Cardiac septum (tissue), 1 donor: ENCODE results near the gene BUD23. TPM values are rescaled to one million over a fixed set of nuclear protein-coding genes. Genes with fewer than 3 reads are reported as not detected.
"Not testable (repeated sequence)": the region's sequence is repeated elsewhere in the genome, so short reads cannot be mapped to it uniquely, and the experiment has no call there.

Experiments used
- DNase-seq: peaks from one replicate; pipeline ENCODE4 v3.0.0-alpha.2; 2020; ENCODE audit warnings: low spot score
- intact Hi-C: fragments of 100-400 bp; cut with DNase I; formaldehyde crosslinking; loops from one replicate; pipeline ENCODE4 v1.14.0; 2022
- long read RNA-seq: library from polyadenylated mRNA; unstranded; transcript quantifications from one replicate; pipeline ENCODE4 v2.0.0, GENCODE V29; 2021
- total RNA-seq: library from RNA; stranded (reverse); fragmentation: NEBNext Ultra II Directional; extraction: Animal tissue kit (Norgen Biotek cat#: 25700); gene quantifications from one replicate; pipeline ENCODE4 v1.2.1, GENCODE V29; 2021
- donor health status: DM: no; HTN: no; CAD: no.

The BUD23 gene
- total RNA-seq, result 59.1 TPM
- long read RNA-seq, transcript BUD23-201 (12 exons, 1,230 nt), result major isoform, 65 of 93 reads
- long read RNA-seq, partial matches to known transcripts, result 6 of 93 reads
- long read RNA-seq, other reads (novel, unspliced or antisense), result 15 of 93 reads

GRCh38 chr7:73683056-73683787 lies at the start of gene BUD23, which contains the start of gene DNAJC30:
TSS of gene BUD23 (plus strand) at chr7:73683597. CDS start at chr7:73683626, 29 bp downstream.
TSS of gene DNAJC30 (minus strand) at chr7:73683453. CDS start at chr7:73683423, 30 bp downstream.
- peak; percentile 98 for DNase-seq
- intact Hi-C loops, result loop anchor here (5.0 kb wide), 1 partner anchor 54 kb away; the partner anchor contains the start of gene ABHD11

GRCh38 chr7:73633844-73634243 lies 49.6 kb upstream of the BUD23 start:
- DNase-seq, result no peak
- intact Hi-C loops, result no loop called here

DNA sequence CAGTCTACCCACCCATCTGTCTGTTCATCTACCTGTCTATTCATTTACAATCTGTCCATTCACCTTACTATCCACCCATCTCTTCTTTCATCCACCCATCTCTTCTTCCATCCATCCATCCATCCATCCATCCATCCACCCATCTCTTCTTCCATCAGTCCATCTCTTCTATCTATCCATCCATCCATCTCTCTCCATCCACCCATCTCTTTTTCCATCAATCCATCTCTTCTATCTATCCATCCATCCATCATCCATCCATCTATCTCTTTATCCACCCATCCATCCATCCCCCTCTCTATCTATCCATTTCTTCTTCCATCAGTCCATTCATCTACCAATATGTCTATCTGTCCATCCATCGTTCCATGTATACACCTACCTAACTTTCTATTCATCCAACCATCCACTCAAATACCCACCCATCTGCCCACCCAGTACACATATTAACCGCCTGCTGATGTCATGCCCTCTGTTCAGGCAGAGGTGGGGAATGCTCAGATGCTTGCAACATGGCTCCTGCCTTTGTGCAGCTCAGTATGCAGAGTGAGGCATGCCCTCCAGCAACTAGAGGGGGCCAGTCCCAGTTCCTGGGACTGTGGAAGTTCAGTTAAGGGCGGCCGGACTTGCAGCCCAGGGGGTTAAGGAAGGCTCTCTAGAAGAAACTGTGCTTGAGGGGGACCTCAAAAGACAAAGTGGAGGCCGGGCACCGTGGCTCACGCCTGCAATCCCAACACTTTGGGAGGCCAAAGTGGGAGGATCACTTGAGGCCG lies 47.8 kb upstream of the BUD23 start:
- no peak for DNase-seq
- intact Hi-C loops, result no loop called here

DNA sequence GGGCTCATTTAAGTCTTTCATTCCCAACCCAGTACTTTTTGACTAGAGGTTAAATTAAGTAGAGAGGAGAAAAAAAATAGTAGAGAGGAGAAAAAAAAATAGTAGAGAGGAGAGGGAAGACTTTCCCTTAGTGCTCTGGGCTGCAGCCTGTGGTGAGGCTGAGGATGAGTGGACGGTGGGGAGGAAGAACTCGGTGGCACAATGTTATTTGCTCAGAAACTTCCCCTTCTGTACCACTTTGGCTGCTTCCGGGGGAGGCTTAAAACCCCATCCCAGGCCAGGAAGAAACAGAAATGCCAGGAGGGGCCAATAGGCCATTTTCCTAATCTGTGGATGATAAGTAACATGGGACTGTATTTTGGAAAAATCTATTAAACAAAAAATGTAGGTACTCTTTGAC lies 44.5 kb upstream of the BUD23 start:
- DNase-seq, result no peak
- intact Hi-C loops, result no loop called here

- no peak for DNase-seq
- intact Hi-C loops, result no loop called here
Observed at GRCh38 chr7:73642834-73643233, 40.6 kb upstream of the BUD23 start.

- no peak for DNase-seq
- intact Hi-C loops, result no loop called here
Observed at GRCh38 chr7:73644688-73645286, 38.6 kb upstream of the BUD23 start.

DNA sequence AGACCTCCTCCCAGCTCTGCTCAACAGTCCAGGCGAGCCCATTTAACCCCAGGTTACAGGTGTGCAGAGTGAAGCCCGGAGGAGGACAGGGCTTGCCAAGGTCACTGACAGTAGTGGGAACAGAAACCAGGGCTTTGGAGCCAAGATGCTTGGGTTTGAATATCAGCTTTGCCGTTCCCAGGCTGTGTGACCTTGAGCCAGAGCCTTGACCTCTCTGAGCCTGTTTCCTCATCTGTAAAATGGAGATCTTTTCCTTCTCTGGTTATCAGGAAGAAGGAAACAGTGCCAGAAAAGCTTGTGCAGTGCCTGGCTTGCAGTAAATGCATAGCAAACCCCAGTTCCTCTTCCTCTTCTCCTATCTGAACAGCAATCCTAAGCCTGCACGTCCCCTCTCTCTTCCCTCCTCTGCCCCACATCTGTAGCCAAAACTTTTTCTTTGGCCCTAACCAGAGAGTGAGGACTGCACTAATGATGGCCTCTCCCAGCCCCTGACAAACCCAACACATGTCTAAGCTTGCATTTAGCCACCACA lies 37.7 kb upstream of the BUD23 start:
- DNase-seq, result no peak
- intact Hi-C loops, result no loop called here

GRCh38 chr7:73646785-73647724 lies 36.3 kb upstream of the BUD23 start:
- intact Hi-C loops, result no loop called here
- DNase-seq, result no peak

DNA sequence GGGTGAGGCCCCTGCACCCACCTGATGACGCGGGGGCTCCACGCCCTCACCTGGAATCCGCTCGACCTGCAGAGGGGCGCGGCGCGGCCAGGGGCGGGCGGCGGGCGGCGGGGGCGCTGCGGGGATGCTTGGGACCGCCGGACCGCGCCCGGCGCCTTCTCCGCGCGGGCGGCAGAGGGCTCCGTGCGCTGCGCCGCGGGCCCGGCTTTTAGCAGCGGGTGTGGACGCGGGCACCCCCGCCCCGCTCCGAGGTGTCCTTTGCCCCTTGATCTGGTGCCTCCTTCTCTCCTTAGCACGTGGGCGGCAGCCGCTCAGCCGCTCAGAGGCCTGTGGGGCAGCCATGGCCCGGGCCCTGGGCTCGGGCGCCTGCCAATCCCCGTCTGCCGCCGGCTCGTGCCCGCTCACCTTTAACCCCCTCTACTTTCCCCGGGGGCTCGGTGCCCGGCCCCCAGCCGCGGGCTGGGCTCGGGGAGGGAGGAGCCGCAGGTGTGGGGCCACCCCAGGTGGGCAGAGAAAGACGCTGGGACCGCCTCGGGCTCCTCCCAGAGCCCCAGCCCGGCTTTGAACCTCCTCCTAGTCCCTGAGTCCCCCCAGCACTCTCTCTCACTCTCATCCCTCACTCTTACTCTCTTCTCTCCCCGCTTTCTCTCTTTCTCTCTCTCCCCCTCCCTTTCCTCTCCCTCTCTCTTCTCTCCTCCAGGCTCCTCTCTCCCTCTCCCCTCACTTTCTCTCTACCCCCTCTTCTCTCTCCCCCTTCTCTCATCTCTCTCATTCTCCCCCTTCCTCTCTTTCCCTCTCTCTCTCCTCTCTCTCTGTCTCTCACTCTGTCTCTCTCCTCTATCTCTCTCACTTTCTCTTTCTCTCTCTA lies 35.4 kb upstream of the BUD23 start:
- no peak for DNase-seq
- intact Hi-C loops, result no loop called here

DNA sequence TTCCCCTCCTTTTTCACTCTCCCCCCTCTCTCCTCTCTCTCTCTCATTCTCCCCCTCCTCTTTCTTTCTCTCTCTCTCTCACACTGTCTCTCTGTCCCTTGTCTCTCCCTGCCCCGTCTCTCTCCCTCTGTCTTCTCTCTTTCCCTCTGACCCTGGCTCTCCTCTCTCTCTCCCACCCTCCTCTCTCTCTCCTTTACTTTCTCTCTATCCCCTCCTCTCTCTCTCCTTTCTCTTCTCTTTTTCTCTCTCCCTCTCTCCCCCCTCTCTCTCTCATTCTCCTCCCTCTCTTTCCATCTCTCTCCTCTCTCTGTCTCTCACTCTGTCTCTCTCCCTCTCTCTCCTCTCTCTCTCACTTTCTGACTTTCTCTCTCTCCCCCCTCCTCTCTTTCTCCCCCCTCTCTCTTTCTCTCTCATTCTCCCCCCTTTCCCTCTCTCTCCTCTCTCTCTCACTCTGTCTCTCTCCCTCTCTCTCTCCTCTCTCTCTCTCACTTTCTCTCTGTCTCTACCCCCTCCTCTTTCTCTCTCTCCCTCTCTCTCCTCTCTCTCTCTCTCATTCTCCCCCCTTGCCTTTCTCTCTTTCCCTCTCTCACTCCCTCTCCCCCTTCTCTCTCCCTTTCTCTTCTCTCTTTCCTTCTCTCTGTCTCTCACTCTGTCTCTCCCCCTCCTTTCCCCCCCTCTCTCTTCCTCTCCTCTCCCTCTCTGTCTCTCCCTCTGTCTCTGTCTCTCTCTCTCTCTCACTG lies 34.6 kb upstream of the BUD23 start:
- intact Hi-C loops, result no loop called here
- no peak for DNase-seq

- intact Hi-C loops, result no loop called here
- no peak for DNase-seq
Observed at GRCh38 chr7:73649576-73649975, 33.8 kb upstream of the BUD23 start.

- DNase-seq, result no peak
- intact Hi-C loops, result no loop called here
Observed at GRCh38 chr7:73650524-73650923, 32.9 kb upstream of the BUD23 start.

- intact Hi-C loops, result no loop called here
- no peak for DNase-seq
Observed at GRCh38 chr7:73652541-73652949, 30.9 kb upstream of the BUD23 start.

DNA sequence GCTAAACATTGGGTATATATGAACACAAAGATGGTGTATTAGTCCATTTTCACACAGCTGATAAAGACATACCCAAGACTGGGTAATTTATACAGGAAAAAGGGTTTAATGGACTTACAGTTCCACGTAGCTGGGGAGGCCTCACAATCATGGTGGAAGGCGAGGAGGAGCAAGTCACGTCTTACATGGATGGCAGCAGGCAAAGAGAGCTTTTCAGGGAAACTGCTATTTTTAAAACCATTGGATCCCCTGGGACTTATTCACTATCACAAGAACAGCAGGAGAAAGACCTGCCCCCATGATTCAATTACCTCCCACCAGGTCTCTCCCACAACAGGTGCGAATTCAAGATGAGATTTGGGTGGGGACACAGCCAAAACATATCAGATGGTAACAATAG lies 28.1 kb upstream of the BUD23 start:
- intact Hi-C loops, DNase-seq: not testable (repeated sequence)

GRCh38 chr7:73659983-73660382 lies 23.4 kb upstream of the BUD23 start:
- no peak for DNase-seq
- intact Hi-C loops, result no loop called here

- intact Hi-C loops, DNase-seq: not testable (repeated sequence)
Observed at GRCh38 chr7:73660594-73660993, 22.8 kb upstream of the BUD23 start.

DNA sequence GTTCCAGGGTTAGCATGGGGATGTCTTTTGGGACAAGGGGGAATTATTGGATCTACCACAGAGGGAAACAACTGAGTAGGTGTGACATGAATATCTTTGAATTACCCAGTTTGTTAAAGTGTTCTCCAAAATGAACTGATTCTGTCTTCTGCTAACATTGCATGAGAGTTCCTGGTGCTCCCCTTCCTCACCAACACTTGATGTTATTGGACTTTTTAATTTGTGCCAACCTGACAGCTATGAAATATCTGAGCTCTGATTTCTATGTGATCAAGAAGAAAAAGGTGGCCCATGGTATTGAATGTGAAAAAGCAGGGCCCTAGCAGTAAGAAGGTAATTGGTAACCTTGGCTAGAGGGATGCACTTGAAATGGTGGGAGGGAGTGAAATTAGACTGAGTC lies 20.4 kb upstream of the BUD23 start:
- no peak for DNase-seq
- intact Hi-C loops, result no loop called here
